Stimulated activated CD4-positive, alpha-beta T cell treated with anti-CD3 and anti-CD28 coated beads, Interleukin-4, amount 100 ng/mL, for 4 hours (primary cell): ENCODE data around the gene RBBP4.

ENCODE experiments used
- DNase-seq, 2 experiments: peaks; one replicate each; pipeline ENCODE4 v3.0.0-alpha.2; 2020

RBBP4 gene

GRCh38 chr1:32724678-32725614 is 73.9 kb downstream of the RBBP4 start:
- DNase-seq, result peak in 1 of 2 experiments; percentile 26

DNA sequence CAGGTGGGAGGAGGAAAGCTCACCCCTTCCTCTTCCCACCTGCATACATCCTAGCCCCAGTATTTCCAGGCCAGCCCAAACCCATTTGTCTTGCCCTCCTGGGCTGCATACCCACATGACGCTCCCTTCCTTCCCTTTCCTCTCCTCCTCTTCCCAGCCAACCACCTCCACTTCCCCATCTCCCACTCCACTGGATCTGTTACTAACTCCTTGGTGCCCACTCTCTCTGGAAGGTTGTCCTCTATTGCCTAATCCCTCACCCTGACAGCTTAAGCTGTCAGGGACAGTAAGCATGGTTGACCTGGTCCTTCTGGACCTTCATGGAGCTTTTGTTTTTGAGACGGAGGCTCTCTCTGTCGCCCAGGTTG is 74.6 kb downstream of the RBBP4 start:
- no peak for DNase-seq

DNA sequence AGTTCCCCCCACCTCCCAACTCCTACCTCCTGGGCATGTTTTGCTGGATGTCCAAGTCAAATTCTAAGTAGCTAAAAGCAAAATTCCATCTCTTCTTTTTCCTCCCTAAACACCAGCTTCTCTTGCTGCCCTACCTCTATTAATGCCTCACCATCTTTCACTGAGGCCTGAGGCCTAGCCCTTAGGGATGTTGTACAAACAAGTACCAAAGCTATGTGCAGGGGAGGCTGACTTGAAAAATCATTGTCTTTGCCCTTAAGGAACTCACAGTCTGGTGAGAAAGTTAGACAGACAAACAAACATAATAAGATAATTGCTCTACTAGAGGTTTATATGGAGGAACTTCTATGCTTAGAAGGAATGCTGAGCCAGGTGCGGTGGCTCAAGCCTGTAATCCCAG is 76.9 kb downstream of the RBBP4 start:
- no peak for DNase-seq

DNA sequence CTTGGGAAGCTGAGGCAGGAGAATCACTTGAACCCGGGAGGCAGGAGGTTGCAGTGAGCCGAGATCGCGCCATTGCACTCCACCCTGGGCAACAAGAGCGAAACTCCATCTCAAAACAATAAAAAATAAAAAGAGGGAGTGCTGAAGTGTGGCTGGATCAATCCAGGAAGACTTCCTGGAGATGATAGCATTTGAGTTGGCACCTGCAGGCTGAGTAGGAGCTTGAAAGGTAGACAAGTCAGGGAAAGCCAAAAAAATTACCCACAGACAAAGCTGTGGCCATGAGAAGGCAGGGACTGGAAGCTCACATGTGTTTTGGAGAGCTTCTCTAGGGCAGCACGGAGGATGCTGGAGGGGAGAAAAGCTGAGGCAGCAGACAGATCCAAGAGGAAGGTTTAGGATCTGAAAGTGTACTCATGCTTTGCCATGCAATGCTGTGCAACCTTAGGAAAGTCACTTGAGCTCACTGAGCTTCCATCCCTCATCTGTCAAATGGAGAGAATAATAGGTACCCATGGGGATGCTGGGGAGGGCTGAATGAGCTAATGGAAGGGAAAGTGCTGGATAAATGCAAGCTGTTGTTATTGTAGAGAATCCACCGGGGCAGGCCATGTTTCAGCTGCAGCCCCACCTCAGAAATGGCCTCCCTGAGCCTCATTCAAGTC is 77.5 kb downstream of the RBBP4 start:
- DNase-seq, result no peak

- no peak for DNase-seq
These were observed 78.4 kb downstream of the RBBP4 start for GRCh38 chr1:32729254-32730046.

DNA sequence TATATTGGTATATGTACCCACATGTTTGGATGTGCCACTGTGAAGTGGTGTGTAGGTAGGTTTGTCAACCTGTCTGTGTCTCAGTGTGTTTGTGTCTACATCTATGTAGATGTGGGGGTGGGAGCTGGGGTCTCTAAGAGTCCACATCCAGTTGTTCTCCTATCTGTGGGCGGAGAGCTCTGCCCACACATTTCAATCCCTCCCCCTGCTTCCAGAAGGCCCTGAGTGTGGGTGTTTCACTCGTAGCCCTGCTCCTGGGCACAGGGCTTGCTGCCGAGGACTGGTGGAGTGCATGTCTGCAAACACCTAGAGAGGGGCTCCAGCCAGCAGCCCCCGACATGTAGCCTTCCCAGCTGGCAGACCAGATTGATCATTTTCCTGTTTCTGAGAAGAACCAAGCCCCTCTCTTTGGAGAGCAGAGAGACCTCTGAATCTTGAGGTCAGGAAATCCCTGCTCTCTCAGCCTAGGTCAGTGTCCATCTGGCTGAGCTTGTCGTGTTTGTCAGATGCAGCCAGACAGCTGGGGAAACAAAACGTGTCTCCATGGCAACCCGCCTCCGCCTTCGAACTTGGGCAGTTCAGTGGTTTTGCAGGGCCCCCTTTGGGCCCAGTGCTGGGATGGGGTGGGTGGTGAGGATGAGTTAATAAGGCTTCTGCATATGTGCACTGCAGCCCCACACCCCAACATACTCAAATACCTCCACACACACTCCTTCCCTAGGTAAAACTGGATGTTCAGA is 82.7 kb downstream of the RBBP4 start:
- no peak for DNase-seq
